ENCODE data around the gene MGP. TPM values are rescaled to one million over a fixed set of nuclear protein-coding genes. Genes with fewer than 3 reads are reported as not detected.

Gene MGP
- total RNA-seq, 3 donors from 2014 or later: 42.9 to 655 (median 121) TPM

- DNase-seq: no peak
- TF ChIP-seq, protein P1, sequence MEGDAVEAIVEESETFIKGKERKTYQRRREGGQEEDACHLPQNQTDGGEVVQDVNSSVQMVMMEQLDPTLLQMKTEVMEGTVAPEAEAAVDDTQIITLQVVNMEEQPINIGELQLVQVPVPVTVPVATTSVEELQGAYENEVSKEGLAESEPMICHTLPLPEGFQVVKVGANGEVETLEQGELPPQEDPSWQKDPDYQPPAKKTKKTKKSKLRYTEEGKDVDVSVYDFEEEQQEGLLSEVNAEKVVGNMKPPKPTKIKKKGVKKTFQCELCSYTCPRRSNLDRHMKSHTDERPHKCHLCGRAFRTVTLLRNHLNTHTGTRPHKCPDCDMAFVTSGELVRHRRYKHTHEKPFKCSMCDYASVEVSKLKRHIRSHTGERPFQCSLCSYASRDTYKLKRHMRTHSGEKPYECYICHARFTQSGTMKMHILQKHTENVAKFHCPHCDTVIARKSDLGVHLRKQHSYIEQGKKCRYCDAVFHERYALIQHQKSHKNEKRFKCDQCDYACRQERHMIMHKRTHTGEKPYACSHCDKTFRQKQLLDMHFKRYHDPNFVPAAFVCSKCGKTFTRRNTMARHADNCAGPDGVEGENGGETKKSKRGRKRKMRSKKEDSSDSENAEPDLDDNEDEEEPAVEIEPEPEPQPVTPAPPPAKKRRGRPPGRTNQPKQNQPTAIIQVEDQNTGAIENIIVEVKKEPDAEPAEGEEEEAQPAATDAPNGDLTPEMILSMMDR (IDR thresholded peaks at IDR 0.05): no peak
- Histone ChIP-seq H3K9me3 (no peaks in the 10 kb centered on the region), H3K36me3 (ENCODE audit: low read depth) (no peaks in the 10 kb centered on the region), H3K4me3 (no peak overlapping the region), H3K4me1 (ENCODE audit: low read depth) (peaks cover 7% of the 10 kb centered on the region)
- ATAC-seq: no peak
- intact Hi-C loops (cut with DNase I, micrococcal nuclease): no loop called here
These were observed 44.6 kb upstream of the MGP start for GRCh38 chr12:14930299-14930698.

DNA sequence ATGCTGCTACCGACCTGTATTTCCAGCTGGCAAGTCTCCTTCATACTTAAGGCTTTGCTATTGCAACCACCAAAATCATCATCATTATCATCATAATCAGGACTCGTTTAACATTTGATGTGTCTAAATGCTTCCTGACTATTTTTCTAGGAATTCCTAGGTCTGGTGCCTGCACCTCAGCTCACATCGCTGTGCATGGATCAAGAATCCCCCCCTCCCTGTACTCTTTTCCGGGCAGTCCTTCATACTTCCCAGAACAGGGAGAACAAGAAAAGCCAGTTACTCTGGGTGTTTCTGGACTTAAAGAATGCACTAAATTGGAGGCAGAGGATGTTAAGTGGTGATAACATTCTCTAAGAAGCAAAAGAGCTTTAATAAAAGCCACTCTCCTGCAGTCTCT is 43.3 kb upstream of the MGP start:
- intact Hi-C loops (cut with DNase I, micrococcal nuclease): no loop called here
- no peaks in the 10 kb centered on the region for H3K4me1 ChIP-seq (ENCODE audit: low read depth)
- ATAC-seq (peak; percentile 78), DNase-seq (peak in 1 of 3 donors; percentile 54)
- no peaks in the 10 kb centered on the region for H3K9me3 ChIP-seq
- no peak overlapping the region for H3K4me3 ChIP-seq
- H3K36me3 ChIP-seq (ENCODE audit: low read depth): no peaks in the 10 kb centered on the region
- TF ChIP-seq, protein P1 (IDR thresholded peaks at IDR 0.05): no peak

GRCh38 chr12:14927267-14927666 is 41.6 kb upstream of the MGP start:
- intact Hi-C loops (cut with DNase I, micrococcal nuclease): no loop called here
- Histone ChIP-seq H3K9me3 (no peaks in the 10 kb centered on the region), H3K4me1 (ENCODE audit: low read depth) (no peaks in the 10 kb centered on the region), H3K36me3 (ENCODE audit: low read depth) (no peaks in the 10 kb centered on the region), H3K4me3 (no peak overlapping the region)
- TF ChIP-seq, protein P1 (IDR thresholded peaks at IDR 0.05): no peak
- DNase-seq: no peak
- ATAC-seq: no peak

DNA sequence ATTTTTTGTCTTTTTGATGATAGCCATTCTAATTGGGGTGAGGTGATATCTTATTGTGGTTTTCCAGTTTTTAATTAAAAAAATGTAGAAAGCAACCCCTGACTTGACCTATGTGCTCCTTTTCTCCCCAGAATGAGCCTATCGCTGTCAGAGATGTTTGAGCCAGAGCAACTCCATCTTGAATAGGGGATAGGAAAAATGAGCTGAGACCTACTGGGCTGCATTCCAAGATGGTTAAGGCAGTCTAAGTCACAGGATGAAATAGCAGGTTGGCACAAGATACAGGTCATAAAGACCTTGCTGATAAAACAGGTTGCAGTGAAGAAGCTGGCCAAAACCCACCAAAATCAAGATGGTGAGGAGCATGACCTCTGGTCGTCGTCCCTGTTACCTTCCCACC is 38.9 kb upstream of the MGP start:
- no peak overlapping the region for H3K4me3 ChIP-seq
- ATAC-seq (no peak), DNase-seq (no peak)
- intact Hi-C loops (cut with DNase I, micrococcal nuclease): no loop called here
- TF ChIP-seq, protein P1 (IDR thresholded peaks at IDR 0.05): no peak
- no peaks in the 10 kb centered on the region for H3K4me1 ChIP-seq (ENCODE audit: low read depth)
- H3K9me3 ChIP-seq: no peaks in the 10 kb centered on the region
- no peaks in the 10 kb centered on the region for H3K36me3 ChIP-seq (ENCODE audit: low read depth)

DNA sequence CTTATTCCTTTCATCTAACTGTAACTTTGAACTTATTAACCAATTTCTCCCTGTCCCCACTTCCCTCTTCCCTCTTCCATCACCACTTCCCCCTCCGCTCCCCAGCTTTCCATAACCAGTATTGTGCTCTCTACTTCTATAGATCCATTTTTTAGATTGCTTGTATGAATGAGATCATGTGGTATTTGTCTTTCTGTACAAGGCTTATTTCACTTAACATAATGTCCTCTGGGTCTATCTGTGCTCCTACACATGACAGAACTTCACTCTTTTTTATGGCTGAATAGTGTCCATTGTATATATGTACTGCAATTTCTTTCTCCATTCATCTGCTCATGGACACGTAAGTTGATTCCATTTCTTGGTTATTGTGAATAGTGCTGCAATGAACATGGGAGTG is 38.3 kb upstream of the MGP start:
- ATAC-seq (no peak), DNase-seq (no peak)
- intact Hi-C loops (cut with DNase I, micrococcal nuclease): no loop called here
- H3K4me1 ChIP-seq (ENCODE audit: low read depth): no peaks in the 10 kb centered on the region
- H3K36me3 ChIP-seq (ENCODE audit: low read depth): no peaks in the 10 kb centered on the region
- H3K9me3 ChIP-seq: no peaks in the 10 kb centered on the region
- H3K4me3 ChIP-seq: no peak overlapping the region
- TF ChIP-seq, protein P1 (IDR thresholded peaks at IDR 0.05): no peak

DNA sequence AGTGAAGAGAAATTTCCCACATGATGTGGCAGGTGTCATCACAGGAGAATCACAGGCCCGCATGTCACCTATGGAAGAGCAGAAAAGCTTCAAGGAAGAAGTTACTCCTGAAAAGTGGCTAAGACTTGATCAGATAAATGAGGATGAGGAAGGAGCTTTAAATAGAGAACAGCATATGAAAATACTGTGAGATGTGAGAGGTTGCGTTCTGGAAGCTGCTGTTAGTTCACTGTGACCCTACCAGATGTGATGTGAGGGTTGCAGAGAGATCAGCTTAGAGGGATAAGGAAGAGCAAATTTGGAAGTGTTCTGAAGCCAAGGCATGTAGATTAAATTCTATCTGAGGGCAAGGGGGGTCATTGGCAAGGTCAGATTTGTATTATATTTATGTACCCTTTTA is 35.6 kb upstream of the MGP start:
- Histone ChIP-seq H3K36me3 (ENCODE audit: low read depth) (no peaks in the 10 kb centered on the region), H3K4me1 (ENCODE audit: low read depth) (no peaks in the 10 kb centered on the region), H3K4me3 (no peak overlapping the region), H3K9me3 (no peaks in the 10 kb centered on the region)
- ATAC-seq: no peak
- intact Hi-C loops (cut with DNase I, micrococcal nuclease): no loop called here
- TF ChIP-seq, protein P1 (IDR thresholded peaks at IDR 0.05): no peak
- DNase-seq: no peak
